Stomach (tissue), 9 donors: ENCODE results near the gene DNAAF8. TPM values are rescaled to one million over a fixed set of nuclear protein-coding genes. Genes with fewer than 3 reads are reported as not detected.

Source experiments
- DNase-seq, 2 donors: peaks; one replicate each; pipeline versions ENCODE4 v3.0.0 to v3.0.0-alpha.2; 2013 to 2019
- H3K27ac ChIP-seq, 5 donors: fragments of 200-600 bp in 4 of 5; sonication (generic) in 4 of 5; one replicate each; pipeline ENCODE4 v1.5.1; 2013 to 2019; ENCODE audit warnings: mild to moderate bottlenecking in 1 of 5, moderate library complexity in 1 of 5
- H3K27me3 ChIP-seq, 3 donors: fragments of 200-600 bp; sonication (generic); one replicate each; pipeline ENCODE4 v1.5.1; 2017 to 2019; ENCODE audit warnings: mixed run types in 1 of 3
- H3K36me3 ChIP-seq, 4 donors: fragments of 200-600 bp; sonication (generic); 1 replicate in 3 of 4; 2 replicates in 1 of 4; pipeline ENCODE4 v1.5.1; 2016 to 2019
- H3K4me1 ChIP-seq, 4 donors: fragments of 200-600 bp; sonication (generic); one replicate each; pipeline ENCODE4 v1.5.1; 2016 to 2019
- H3K4me3 ChIP-seq, 4 donors: fragments of 200-600 bp; sonication (generic) in 3 of 4; one replicate each; pipeline ENCODE4 v1.5.1; 2016 to 2019; ENCODE audit warnings: mild to moderate bottlenecking in 1 of 4
- H3K9me3 ChIP-seq, 4 donors: fragments of 200-600 bp; sonication (generic); one replicate each; pipeline ENCODE4 v1.5.1; 2016 to 2019
- CTCF ChIP-seq, 7 experiments: fragments of 450-650 bp in 4 of 7; fragments of 200-600 bp in 3 of 7; sonication (generic) in 3 of 7; IDR thresholded peaks; one replicate each; pipeline ENCODE4 v1.5.1; 2016 to 2019; ENCODE audit warnings: antibody characterized with exemption in 7 of 7, control low read depth in 2 of 7, mild to moderate bottlenecking in 1 of 7
- EP300 ChIP-seq: sonication (generic); formaldehyde crosslinking; IDR thresholded peaks from one replicate; pipeline ENCODE4 v1.6.1; 2017; ENCODE audit warnings: antibody characterized with exemption
- POLR2A ChIP-seq, 4 donors: fragments of 450-650 bp; IDR thresholded peaks; one replicate each; pipeline ENCODE4 v1.6.1; 2016; ENCODE audit warnings: antibody characterized with exemption in 4 of 4, control low read depth in 2 of 4, mild to moderate bottlenecking in 1 of 4, moderate library complexity in 1 of 4
- POLR2AphosphoS5 ChIP-seq, 3 donors: sonication (generic); formaldehyde crosslinking; IDR thresholded peaks; one replicate each; pipeline ENCODE4 v1.6.1; 2016; ENCODE audit warnings: antibody characterized with exemption in 3 of 3
- WGBS, 5 donors: extraction: QIAGEN DNeasy Blood & Tissue Kit in 3 of 5; methylation state at CpG; one replicate each; pipeline versions ENCODE4 v1.1.5 to v1.1.7; 2013 to 2018; 5-methylcytosine and 5-hydroxymethylcytosine counted together
- intact Hi-C: fragments of 100-400 bp; cut with DNase I; formaldehyde crosslinking; loops from one replicate; pipeline ENCODE4 v1.15.1; 2023; ENCODE audit warnings: low total_unique reads
- polyA plus RNA-seq, 3 donors: library from polyadenylated mRNA; stranded (reverse); fragments of 200-250 nt; gene quantifications; one replicate each; pipeline ENCODE4 v1.2.3, GENCODE V29; 2013
- total RNA-seq, 5 donors: library from RNA; depleted of rRNA; stranded (reverse); fragments of >200 nt; gene quantifications; one replicate each; pipeline versions ENCODE4 v1.1.0 to v1.2.3, GENCODE V29; 2014 to 2016
- donor health status: healthy with polysubstance abuse.
- donor health status: Bipolar disorder and iron deficiency.
- donor health status: healthy.

The DNAAF8 gene
- total and polyA plus RNA-seq, 8 donors, result 0.68 to 1.8 (median 1.2) TPM; not detected in 5

GRCh38 chr16:4702466-4702808 lies 31.9 kb upstream of the DNAAF8 start:
- DNase-seq, result no peak
- Histone ChIP-seq H3K4me3 (no peak overlapping the region), H3K27ac (peak overlapping the region in 2 of 5 donors; percentile 22 to 43), H3K36me3 (peaks cover 47 to 97% (median 95%) of the 10 kb centered on the region in 4 donors), H3K9me3 (no peaks in the 10 kb centered on the region), H3K27me3 (no peaks in the 10 kb centered on the region), H3K4me1 (peaks cover 0 to 19% (median 13%) of the 10 kb centered on the region in 4 donors)
- 47 to 72% (median 58%) methylated on average over 7 of the region's 7 CpGs for WGBS, 5 donors
- TF ChIP-seq POLR2AphosphoS5 (IDR thresholded peaks at IDR 0.05), result no peak
- no peak for TF ChIP-seq POLR2A (IDR thresholded peaks at IDR 0.05)
- TF ChIP-seq EP300, result no peak
- TF ChIP-seq CTCF (IDR thresholded peaks at IDR 0.05), result no peak
- intact Hi-C loops, result no loop called here

GRCh38 chr16:4703906-4704305 lies 30.4 kb upstream of the DNAAF8 start:
- intact Hi-C loops, result no loop called here
- 83 to 90% (median 88%) methylated on average over 6 to 7 of the region's 7 CpGs for WGBS, 5 donors
- no peak for TF ChIP-seq POLR2AphosphoS5 (IDR thresholded peaks at IDR 0.05)
- TF ChIP-seq CTCF (IDR thresholded peaks at IDR 0.05), result no peak
- TF ChIP-seq EP300, result no peak
- Histone ChIP-seq H3K27me3 (no peaks in the 10 kb centered on the region), H3K4me1 (peaks cover 0 to 19% (median 13%) of the 10 kb centered on the region in 4 donors), H3K27ac (no peak overlapping the region), H3K36me3 (peaks cover 34 to 95% (median 89%) of the 10 kb centered on the region in 4 donors), H3K4me3 (no peak overlapping the region), H3K9me3 (no peaks in the 10 kb centered on the region)
- no peak for DNase-seq

- Histone ChIP-seq H3K27ac (no peak overlapping the region), H3K9me3 (no peaks in the 10 kb centered on the region), H3K4me1 (peaks cover 0 to 19% (median 13%) of the 10 kb centered on the region in 4 donors), H3K4me3 (no peak overlapping the region), H3K36me3 (peaks cover 28 to 95% (median 89%) of the 10 kb centered on the region in 4 donors), H3K27me3 (no peaks in the 10 kb centered on the region)
- no peak for TF ChIP-seq EP300
- no peak for TF ChIP-seq POLR2A (IDR thresholded peaks at IDR 0.05)
- TF ChIP-seq POLR2AphosphoS5 (IDR thresholded peaks at IDR 0.05), result no peak
- no peak for TF ChIP-seq CTCF (IDR thresholded peaks at IDR 0.05)
- DNase-seq, result no peak
- intact Hi-C loops, result no loop called here
- 73 to 83% (median 81%) methylated on average over 8 of the region's 8 CpGs for WGBS, 5 donors
Observed at GRCh38 chr16:4704491-4704890, 29.8 kb upstream of the DNAAF8 start.

GRCh38 chr16:4704913-4705312 lies 29.4 kb upstream of the DNAAF8 start:
- H3K9me3 ChIP-seq, result no peaks in the 10 kb centered on the region
- H3K4me1 ChIP-seq, result peaks cover 0 to 19% (median 13%) of the 10 kb centered on the region in 4 donors
- no peaks in the 10 kb centered on the region for H3K27me3 ChIP-seq
- no peak for DNase-seq
- intact Hi-C loops, result no loop called here
- TF ChIP-seq POLR2A (IDR thresholded peaks at IDR 0.05) (no peak), EP300 (no peak), CTCF (IDR thresholded peaks at IDR 0.05) (no peak), POLR2AphosphoS5 (IDR thresholded peaks at IDR 0.05) (no peak)
- 91 to 98% (median 96%) methylated on average over 14 of the region's 14 CpGs for WGBS, 5 donors
- no peak overlapping the region for H3K27ac ChIP-seq
- H3K36me3 ChIP-seq, result peaks cover 26 to 95% (median 89%) of the 10 kb centered on the region in 4 donors
- H3K4me3 ChIP-seq, result no peak overlapping the region
